Right lobe of liver (tissue), 4 donors: ENCODE results near the gene POLR2I.

ENCODE experiments used
- CTCF ChIP-seq, 4 donors: fragments of 200-600 bp in 3 of 4; fragments of 450-650 bp in 1 of 4; IDR thresholded peaks; one replicate each; pipeline versions ENCODE4 v1.5.1 to v1.8.0; 2016 to 2022; ENCODE audit warnings: antibody characterized with exemption in 4 of 4, mild to moderate bottlenecking in 2 of 4
- POLR2A ChIP-seq: fragments of 450-650 bp; IDR thresholded peaks from one replicate; pipeline ENCODE4 v1.6.1; 2017; ENCODE audit warnings: antibody characterized with exemption, mild to moderate bottlenecking
- donor health status: DM: no; HTN: no; CAD: no.
- donor health status: DM: no; HTN: no; CAD: no.
- donor health status: DM: no; HTN: yes; CAD: no.

- TF ChIP-seq CTCF (IDR thresholded peaks at IDR 0.05) (no peak), POLR2A (no peak)
These were observed 6.9 kb upstream of the POLR2I start for GRCh38 chr19:36121486-36122124.
